Camera-type eye (tissue), 1 donor: Measurements from ENCODE around the gene FOXN3. TPM values are rescaled to one million over a fixed set of nuclear protein-coding genes. Genes with fewer than 3 reads are reported as not detected.

ENCODE experiments used
- total RNA-seq: library from RNA; depleted of rRNA; stranded (reverse); fragments of >200 nt; gene quantifications from one replicate; pipeline ENCODE4 v1.2.3, GENCODE V29; 2014

The FOXN3 gene
- total RNA-seq: 74.2 TPM

GRCh38 chr14:89417091-89417464 is at the start of gene FOXN3:
FOXN3 (minus strand) TSS chr14:89417233; CDS start chr14:89412476, 4,757 bp downstream.

